Activated B cell treated with CpG ODN at 0.5 μM for 24 hours (primary cell): ENCODE data around the gene FPR3. TPM values are rescaled to one million over a fixed set of nuclear protein-coding genes. Genes with fewer than 3 reads are reported as not detected.
A peak's percentile ranks its signal among the peaks of the same experiment; 100 is the strongest.

ENCODE experiments used
- ATAC-seq: fragments of 200-7000 bp; cut with Tn5 transposase; one replicate; pipeline ENCODE4 v1.10.0; 2021; ENCODE audit warnings: low read depth, mild to moderate bottlenecking, moderate library complexity
- CTCF ChIA-PET: fragments of 350-600 bp; sonication (Branson Sonifier 250); formaldehyde crosslinking; loops from one replicate; lab custom pipeline; 2021; ENCODE audit warnings: antibody characterized with exemption; lab: Charles Lee
- POLR2A ChIA-PET: fragments of 350-600 bp; sonication (Branson Sonifier 250); formaldehyde crosslinking; loops from one replicate; lab custom pipeline; 2021; ENCODE audit warnings: antibody characterized with exemption; lab: Charles Lee
- DNase-seq: peaks from one replicate; pipeline ENCODE4 v3.0.0; 2022
- H3K27ac Mint-ChIP-seq: one replicate; pipeline ENCODE4 v1.8.0; 2020; ENCODE audit warnings: mixed read lengths
- H3K27me3 Mint-ChIP-seq: one replicate; pipeline ENCODE4 v1.8.0; 2021; ENCODE audit warnings: mixed read lengths
- H3K36me3 Mint-ChIP-seq: one replicate; pipeline ENCODE4 v1.8.0; 2021; ENCODE audit warnings: low read depth, mixed read lengths
- H3K4me1 Mint-ChIP-seq: one replicate; pipeline ENCODE4 v1.8.0; 2021; ENCODE audit warnings: mixed read lengths
- H3K4me3 Mint-ChIP-seq: one replicate; pipeline ENCODE4 v1.8.0; 2020; ENCODE audit warnings: mild to moderate bottlenecking, mixed read lengths
- H3K9me3 Mint-ChIP-seq: one replicate; pipeline ENCODE4 v1.8.0; 2020; ENCODE audit warnings: mixed read lengths
- CTCF ChIP-seq: fragments of 200-600 bp; IDR thresholded peaks from one replicate; pipeline ENCODE4 v1.8.0; 2022; ENCODE audit warnings: antibody characterized with exemption, mild to moderate bottlenecking
- intact Hi-C: fragments of 100-400 bp; cut with micrococcal nuclease; formaldehyde crosslinking; loops from one replicate; pipeline ENCODE4 v1.15.1; 2024
- total RNA-seq: library from RNA; stranded (reverse); gene quantifications from 2 replicates; pipeline ENCODE4 v1.2.3, GENCODE V29; 2022

The FPR3 gene
- total RNA-seq, 1 donor from 2014 or later = 0.27 TPM

- Mint-ChIP-seq H3K4me3 (no peak overlapping the region), H3K9me3 (peaks cover 39% of the 10 kb centered on the region), H3K4me1 (peaks cover 7% of the 10 kb centered on the region), H3K27me3 (no peaks in the 10 kb centered on the region), H3K36me3 (peaks cover 3% of the 10 kb centered on the region), H3K27ac (no peak overlapping the region)
- POLR2A ChIA-PET = no interaction called here
- intact Hi-C loops = no loop called here
- ATAC-seq (no peak), DNase-seq (no peak)
- no peak for TF ChIP-seq CTCF
- CTCF ChIA-PET = no interaction called here
These were observed 27.4 kb downstream of the FPR3 start for GRCh38 chr19:51822325-51822724.

GRCh38 chr19:51822946-51823345 is 28.0 kb downstream of the FPR3 start:
- TF ChIP-seq CTCF = no peak

GRCh38 chr19:51824281-51825005 is 29.5 kb downstream of the FPR3 start:
- CTCF ChIA-PET = no interaction called here
- H3K4me1 Mint-ChIP-seq = peaks cover 7% of the 10 kb centered on the region
- no peak for DNase-seq
- peaks cover 45% of the 10 kb centered on the region for H3K9me3 Mint-ChIP-seq
- H3K36me3 Mint-ChIP-seq = peaks cover 3% of the 10 kb centered on the region
- ATAC-seq = peak; percentile 21
- intact Hi-C loops = no loop called here
- no peak for TF ChIP-seq CTCF
- H3K27ac Mint-ChIP-seq = no peak overlapping the region
- no peaks in the 10 kb centered on the region for H3K27me3 Mint-ChIP-seq
- H3K4me3 Mint-ChIP-seq = no peak overlapping the region
- POLR2A ChIA-PET = no interaction called here

More at GRCh38 chr19:51822946-51823345, 28.0 kb downstream of the FPR3 start:
- ChIA-PET POLR2A (no interaction called here), CTCF (no interaction called here)
- intact Hi-C loops = no loop called here
- ATAC-seq = no peak
- no peak for DNase-seq
- Mint-ChIP-seq H3K27ac (no peak overlapping the region), H3K4me1 (peaks cover 7% of the 10 kb centered on the region), H3K36me3 (peaks cover 3% of the 10 kb centered on the region), H3K27me3 (no peaks in the 10 kb centered on the region), H3K4me3 (no peak overlapping the region), H3K9me3 (peaks cover 43% of the 10 kb centered on the region)

GRCh38 chr19:51830274-51830673 is 35.3 kb downstream of the FPR3 start:
- Mint-ChIP-seq H3K9me3 (peaks cover 51% of the 10 kb centered on the region), H3K27me3 (no peaks in the 10 kb centered on the region), H3K27ac (no peak overlapping the region), H3K4me1 (no peaks in the 10 kb centered on the region), H3K36me3 (peaks cover 3% of the 10 kb centered on the region), H3K4me3 (no peak overlapping the region)
- ATAC-seq (no peak), DNase-seq (no peak)
- POLR2A ChIA-PET = no interaction called here
- intact Hi-C loops = no loop called here
- CTCF ChIA-PET = no interaction called here
- TF ChIP-seq CTCF = no peak

GRCh38 chr19:51837145-51837544 is 42.2 kb downstream of the FPR3 start:
- ChIA-PET CTCF (no interaction called here), POLR2A (no interaction called here)
- intact Hi-C loops = no loop called here
- DNase-seq (no peak), ATAC-seq (no peak)
- Mint-ChIP-seq H3K27ac (no peak overlapping the region), H3K9me3 (peaks cover 30% of the 10 kb centered on the region), H3K4me1 (no peaks in the 10 kb centered on the region), H3K4me3 (no peak overlapping the region), H3K36me3 (peaks cover 2% of the 10 kb centered on the region), H3K27me3 (no peaks in the 10 kb centered on the region)
- TF ChIP-seq CTCF = no peak
